Activated CD8-positive, alpha-beta T cell treated with anti-CD3 and anti-CD28 coated beads for 36 hours (primary cell): Measurements from ENCODE around the gene MORF4L1. TPM values are rescaled to one million over a fixed set of nuclear protein-coding genes. Genes with fewer than 3 reads are reported as not detected.
A peak's percentile ranks its signal among the peaks of the same experiment; 100 is the strongest.

Experiments used
- ATAC-seq: fragments of 200-7000 bp; cut with Tn5 transposase; one replicate; pipeline ENCODE4 v1.10.0; 2021; ENCODE audit warnings: mild to moderate bottlenecking, moderate library complexity
- CTCF ChIA-PET: fragments of 350-600 bp; sonication (Branson Sonifier 250); formaldehyde crosslinking; loops from one replicate; lab custom pipeline; 2021; ENCODE audit warnings: antibody characterized with exemption; lab: Charles Lee
- POLR2A ChIA-PET: fragments of 350-600 bp; sonication (Branson Sonifier 250); formaldehyde crosslinking; loops from one replicate; lab custom pipeline; 2021; ENCODE audit warnings: antibody characterized with exemption; lab: Charles Lee
- DNase-seq: peaks from one replicate; pipeline ENCODE4 v3.0.0-alpha.2; 2020
- H3K27ac Mint-ChIP-seq: one replicate; pipeline ENCODE4 v1.8.0; 2021; ENCODE audit warnings: mild to moderate bottlenecking, mixed read lengths
- H3K27me3 Mint-ChIP-seq: one replicate; pipeline ENCODE4 v1.8.0; 2021; ENCODE audit warnings: mixed read lengths
- H3K36me3 Mint-ChIP-seq: one replicate; pipeline ENCODE4 v1.8.0; 2021; ENCODE audit warnings: low read depth, mixed read lengths
- H3K4me1 Mint-ChIP-seq: one replicate; pipeline ENCODE4 v1.8.0; 2021; ENCODE audit warnings: low read depth, mixed read lengths
- H3K4me3 Mint-ChIP-seq: one replicate; pipeline ENCODE4 v1.8.0; 2021; ENCODE audit warnings: mild to moderate bottlenecking, moderate library complexity, mixed read lengths
- H3K9me3 Mint-ChIP-seq: one replicate; pipeline ENCODE4 v1.8.0; 2021; ENCODE audit warnings: mixed read lengths
- intact Hi-C: fragments of 100-400 bp; cut with micrococcal nuclease; formaldehyde crosslinking; loops from one replicate; pipeline ENCODE4 v1.10.0; 2022
- total RNA-seq, 2 experiments: library from RNA; stranded (reverse); gene quantifications; one replicate each; pipeline ENCODE4 v1.2.3, GENCODE V29; 2021
- TF ChIP-seq, protein P1 (sequence below): fragments of 200-600 bp; IDR thresholded peaks from one replicate; pipeline ENCODE4 v1.8.0; 2022; ENCODE audit warnings: antibody characterized with exemption, mild to moderate bottlenecking

The MORF4L1 gene
- total RNA-seq, 2 experiments from 2014 or later: 236 to 247 TPM

DNA sequence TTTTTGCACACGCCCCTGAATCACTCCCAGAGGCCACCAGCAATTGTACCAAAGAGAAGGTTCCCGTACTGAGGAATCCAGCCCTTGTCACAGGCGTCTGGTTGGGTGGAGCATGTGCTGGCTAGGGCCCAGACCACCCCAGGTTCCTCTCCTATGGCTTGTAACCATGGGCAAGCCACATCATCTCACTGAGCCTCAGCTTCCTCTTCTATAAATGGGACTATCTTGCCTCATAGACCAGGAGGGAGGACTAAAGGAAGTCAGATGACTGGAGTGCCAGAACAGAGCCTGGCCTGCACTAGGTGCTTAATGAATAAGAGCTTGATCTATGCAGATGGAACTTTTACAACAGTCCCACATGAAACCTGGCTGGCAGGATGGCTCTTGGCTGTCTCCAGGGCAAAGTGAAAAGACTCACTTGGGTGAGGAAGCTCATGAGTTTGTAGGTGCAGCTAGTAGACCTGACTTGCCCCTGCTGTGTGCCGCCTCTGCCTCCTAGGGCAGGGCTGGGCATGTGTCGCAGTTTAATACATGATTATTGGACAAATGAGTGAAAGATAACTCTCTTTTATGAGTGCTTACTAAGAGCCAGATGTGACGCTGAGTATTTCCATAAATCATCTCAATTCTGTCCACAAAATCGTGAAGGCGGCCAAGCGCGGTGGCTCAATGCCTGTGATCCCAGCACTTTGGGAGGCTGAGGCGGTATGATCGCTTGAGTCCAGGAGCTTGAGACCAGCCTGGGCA is 42.8 kb downstream of the MORF4L1 start:
- no peaks in the 10 kb centered on the region for H3K27me3 Mint-ChIP-seq
- H3K36me3 Mint-ChIP-seq: peaks cover 36% of the 10 kb centered on the region
- TF ChIP-seq, protein P1, sequence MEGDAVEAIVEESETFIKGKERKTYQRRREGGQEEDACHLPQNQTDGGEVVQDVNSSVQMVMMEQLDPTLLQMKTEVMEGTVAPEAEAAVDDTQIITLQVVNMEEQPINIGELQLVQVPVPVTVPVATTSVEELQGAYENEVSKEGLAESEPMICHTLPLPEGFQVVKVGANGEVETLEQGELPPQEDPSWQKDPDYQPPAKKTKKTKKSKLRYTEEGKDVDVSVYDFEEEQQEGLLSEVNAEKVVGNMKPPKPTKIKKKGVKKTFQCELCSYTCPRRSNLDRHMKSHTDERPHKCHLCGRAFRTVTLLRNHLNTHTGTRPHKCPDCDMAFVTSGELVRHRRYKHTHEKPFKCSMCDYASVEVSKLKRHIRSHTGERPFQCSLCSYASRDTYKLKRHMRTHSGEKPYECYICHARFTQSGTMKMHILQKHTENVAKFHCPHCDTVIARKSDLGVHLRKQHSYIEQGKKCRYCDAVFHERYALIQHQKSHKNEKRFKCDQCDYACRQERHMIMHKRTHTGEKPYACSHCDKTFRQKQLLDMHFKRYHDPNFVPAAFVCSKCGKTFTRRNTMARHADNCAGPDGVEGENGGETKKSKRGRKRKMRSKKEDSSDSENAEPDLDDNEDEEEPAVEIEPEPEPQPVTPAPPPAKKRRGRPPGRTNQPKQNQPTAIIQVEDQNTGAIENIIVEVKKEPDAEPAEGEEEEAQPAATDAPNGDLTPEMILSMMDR: no peak
- intact Hi-C loops: no loop called here
- DNase-seq (no peak), ATAC-seq (no peak)
- H3K4me3 Mint-ChIP-seq: no peak overlapping the region
- CTCF ChIA-PET: interaction anchor here (0.7 to 1.1 kb wide), 3 partner anchors 10 to 269 kb away, joined by 3 read pairs; no protein-coding TSS in a partner anchor
- POLR2A ChIA-PET: interaction anchor here (0.6 kb wide), 1 partner anchor 995 kb away, joined by 3 read pairs; no protein-coding TSS in a partner anchor
- H3K9me3 Mint-ChIP-seq: no peaks in the 10 kb centered on the region
- peaks cover 5% of the 10 kb centered on the region for H3K4me1 Mint-ChIP-seq
- H3K27ac Mint-ChIP-seq: peak overlapping the region; percentile 43

DNA sequence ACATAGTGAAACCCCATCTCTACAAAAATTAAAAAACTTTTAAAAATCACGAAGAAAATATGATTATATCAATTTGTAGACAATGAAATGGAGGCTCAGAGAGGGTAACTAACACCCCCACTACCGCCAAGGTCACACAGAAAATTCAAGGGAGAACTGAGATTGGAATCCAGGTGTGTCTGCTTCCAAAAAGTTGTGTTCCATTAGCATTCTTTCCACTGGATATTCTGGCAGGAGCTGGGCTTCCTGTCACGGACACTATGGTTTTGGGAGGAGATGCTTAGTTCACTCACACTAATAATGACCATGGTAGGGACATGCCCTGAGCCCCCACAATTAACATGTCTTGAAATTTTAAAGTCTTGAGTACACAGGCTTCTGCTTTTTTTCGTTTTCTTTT is 43.4 kb downstream of the MORF4L1 start:
- TF ChIP-seq, protein P1: no peak
- H3K9me3 Mint-ChIP-seq: no peaks in the 10 kb centered on the region
- no peaks in the 10 kb centered on the region for H3K27me3 Mint-ChIP-seq
- H3K4me3 Mint-ChIP-seq: no peak overlapping the region
- DNase-seq (no peak), ATAC-seq (no peak)
- intact Hi-C loops: no loop called here
- ChIA-PET CTCF (interaction anchor here (1.1 kb wide), 1 partner anchor 9 kb away, joined by 3 read pairs; no protein-coding TSS in a partner anchor), POLR2A (interaction anchor here (0.6 kb wide), 1 partner anchor 994 kb away, joined by 3 read pairs; no protein-coding TSS in a partner anchor)
- peaks cover 37% of the 10 kb centered on the region for H3K36me3 Mint-ChIP-seq
- H3K27ac Mint-ChIP-seq: no peak overlapping the region
- peaks cover 4% of the 10 kb centered on the region for H3K4me1 Mint-ChIP-seq

DNA sequence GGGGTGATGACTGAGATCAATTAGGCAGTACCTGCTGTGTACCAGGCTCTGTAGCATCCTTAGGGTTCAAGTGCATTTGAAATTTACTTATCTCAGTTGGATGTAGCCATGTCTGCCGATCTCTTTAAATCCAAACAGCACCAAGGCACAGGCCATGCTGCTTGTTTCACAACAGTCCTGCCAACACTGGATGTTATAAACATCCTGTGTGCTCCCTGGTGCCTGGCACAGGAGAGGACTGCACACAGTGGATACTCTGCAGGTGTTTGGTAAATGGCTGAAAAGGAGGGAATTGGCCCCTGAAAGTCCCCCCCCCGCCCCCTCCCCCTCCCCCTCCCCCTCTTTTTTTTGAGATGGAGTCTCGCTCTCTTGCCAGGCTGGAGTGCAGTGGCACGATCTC is 45.2 kb downstream of the MORF4L1 start:
- ChIA-PET POLR2A (no interaction called here), CTCF (no interaction called here)
- Mint-ChIP-seq H3K27ac (no peak overlapping the region), H3K9me3 (no peaks in the 10 kb centered on the region), H3K4me3 (no peak overlapping the region), H3K27me3 (no peaks in the 10 kb centered on the region), H3K36me3 (peaks cover 31% of the 10 kb centered on the region), H3K4me1 (peaks cover 2% of the 10 kb centered on the region)
- TF ChIP-seq, protein P1: no peak
- intact Hi-C loops: no loop called here
- ATAC-seq: no peak
- no peak for DNase-seq

DNA sequence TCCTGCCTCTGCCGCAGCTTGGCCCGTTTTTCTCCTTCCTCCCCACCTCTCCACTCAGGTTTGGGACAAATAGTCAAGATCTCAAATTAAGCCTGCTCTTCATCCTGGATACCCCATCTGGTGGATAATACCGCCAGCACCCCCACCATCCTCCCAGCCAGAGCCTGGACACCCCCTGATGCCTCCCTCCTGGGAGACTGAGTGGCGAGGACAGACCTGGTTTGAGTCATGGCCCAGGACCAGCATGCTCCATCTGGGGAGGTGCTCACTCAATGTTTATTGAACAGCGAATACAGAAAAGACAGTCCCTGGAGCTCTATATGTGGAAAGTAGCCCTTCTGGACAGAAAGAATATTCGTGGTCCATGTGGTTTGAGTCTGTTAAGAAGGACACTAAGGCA is 48.8 kb downstream of the MORF4L1 start:
- Mint-ChIP-seq H3K9me3 (no peaks in the 10 kb centered on the region), H3K27me3 (no peaks in the 10 kb centered on the region), H3K4me3 (no peak overlapping the region), H3K27ac (no peak overlapping the region), H3K36me3 (peaks cover 23% of the 10 kb centered on the region), H3K4me1 (no peaks in the 10 kb centered on the region)
- POLR2A ChIA-PET: no interaction called here
- no peak for ATAC-seq
- intact Hi-C loops: no loop called here
- TF ChIP-seq, protein P1: no peak
- no peak for DNase-seq
- CTCF ChIA-PET: interaction anchor here (1.0 kb wide), 1 partner anchor 12 kb away, joined by 4 read pairs; no protein-coding TSS in a partner anchor

DNA sequence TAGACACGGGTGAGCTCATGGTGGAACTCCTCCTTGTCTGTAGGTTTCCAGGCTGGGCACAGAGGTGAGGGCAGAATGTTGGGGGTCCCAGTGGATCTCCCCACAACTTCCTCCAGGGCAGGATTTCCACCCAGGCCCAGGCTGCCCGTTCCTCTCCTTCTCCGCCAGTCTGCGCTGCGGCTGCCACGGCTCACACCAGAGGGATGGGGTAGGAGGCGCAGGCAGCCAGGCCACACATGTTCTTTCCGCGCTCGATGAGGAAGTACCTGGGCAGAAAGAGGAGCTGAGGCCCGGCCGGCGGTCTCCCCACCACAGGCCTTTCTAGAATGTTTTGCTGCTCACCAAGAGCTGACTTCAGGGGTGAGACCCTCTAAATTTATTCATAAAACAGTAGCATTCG is 49.2 kb downstream of the MORF4L1 start:
- H3K27ac Mint-ChIP-seq: no peak overlapping the region
- TF ChIP-seq, protein P1: no peak
- H3K27me3 Mint-ChIP-seq: no peaks in the 10 kb centered on the region
- H3K9me3 Mint-ChIP-seq: no peaks in the 10 kb centered on the region
- no peak overlapping the region for H3K4me3 Mint-ChIP-seq
- DNase-seq (no peak), ATAC-seq (no peak)
- no peaks in the 10 kb centered on the region for H3K4me1 Mint-ChIP-seq
- intact Hi-C loops: no loop called here
- CTCF ChIA-PET: interaction anchor here (1.0 kb wide), 1 partner anchor 13 kb away, joined by 4 read pairs; no protein-coding TSS in a partner anchor
- peaks cover 19% of the 10 kb centered on the region for H3K36me3 Mint-ChIP-seq
- POLR2A ChIA-PET: no interaction called here
